ENCODE data around the gene RRP7A.
A peak's percentile ranks its signal among the peaks of the same experiment; 100 is the strongest.

DNA sequence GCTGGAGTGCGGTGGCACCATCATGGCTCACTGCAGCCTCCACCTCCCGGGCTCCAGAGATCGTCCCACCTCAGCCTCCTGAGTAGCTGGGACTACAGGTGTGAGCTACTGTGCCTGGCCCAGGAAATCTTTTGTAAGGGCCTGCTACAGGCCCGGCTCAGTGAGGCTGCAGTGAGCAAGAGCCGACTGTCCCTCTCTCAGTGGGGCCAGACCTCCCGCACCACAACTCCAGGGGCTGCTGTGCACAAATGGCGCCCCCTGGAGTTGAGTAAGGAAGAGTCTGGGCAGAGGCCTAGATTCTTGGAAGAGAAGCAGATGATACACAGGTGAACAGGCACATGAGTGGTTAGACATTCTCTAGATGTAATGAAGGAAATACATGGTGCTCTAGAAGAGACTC is 41.2 kb upstream of the RRP7A start:
- TF ChIP-seq, protein P1, sequence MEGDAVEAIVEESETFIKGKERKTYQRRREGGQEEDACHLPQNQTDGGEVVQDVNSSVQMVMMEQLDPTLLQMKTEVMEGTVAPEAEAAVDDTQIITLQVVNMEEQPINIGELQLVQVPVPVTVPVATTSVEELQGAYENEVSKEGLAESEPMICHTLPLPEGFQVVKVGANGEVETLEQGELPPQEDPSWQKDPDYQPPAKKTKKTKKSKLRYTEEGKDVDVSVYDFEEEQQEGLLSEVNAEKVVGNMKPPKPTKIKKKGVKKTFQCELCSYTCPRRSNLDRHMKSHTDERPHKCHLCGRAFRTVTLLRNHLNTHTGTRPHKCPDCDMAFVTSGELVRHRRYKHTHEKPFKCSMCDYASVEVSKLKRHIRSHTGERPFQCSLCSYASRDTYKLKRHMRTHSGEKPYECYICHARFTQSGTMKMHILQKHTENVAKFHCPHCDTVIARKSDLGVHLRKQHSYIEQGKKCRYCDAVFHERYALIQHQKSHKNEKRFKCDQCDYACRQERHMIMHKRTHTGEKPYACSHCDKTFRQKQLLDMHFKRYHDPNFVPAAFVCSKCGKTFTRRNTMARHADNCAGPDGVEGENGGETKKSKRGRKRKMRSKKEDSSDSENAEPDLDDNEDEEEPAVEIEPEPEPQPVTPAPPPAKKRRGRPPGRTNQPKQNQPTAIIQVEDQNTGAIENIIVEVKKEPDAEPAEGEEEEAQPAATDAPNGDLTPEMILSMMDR (IDR thresholded peaks at IDR 0.05): peak in 3 of 7 experiments; percentile 21 to 36 (median 25)
- no peak for TF ChIP-seq POLR2A (IDR thresholded peaks at IDR 0.05)
